HG03095 (cell line): ENCODE data around the gene DSTN.

ENCODE experiments used
- ATAC-seq: cut with Tn5 transposase; IDR thresholded peaks from one replicate; pipeline ENCODE4 v1.9.1; 2021; ENCODE audit warnings: moderate library complexity; ENCODE audit not compliant: unreplicated experiment

The DSTN gene

DNA sequence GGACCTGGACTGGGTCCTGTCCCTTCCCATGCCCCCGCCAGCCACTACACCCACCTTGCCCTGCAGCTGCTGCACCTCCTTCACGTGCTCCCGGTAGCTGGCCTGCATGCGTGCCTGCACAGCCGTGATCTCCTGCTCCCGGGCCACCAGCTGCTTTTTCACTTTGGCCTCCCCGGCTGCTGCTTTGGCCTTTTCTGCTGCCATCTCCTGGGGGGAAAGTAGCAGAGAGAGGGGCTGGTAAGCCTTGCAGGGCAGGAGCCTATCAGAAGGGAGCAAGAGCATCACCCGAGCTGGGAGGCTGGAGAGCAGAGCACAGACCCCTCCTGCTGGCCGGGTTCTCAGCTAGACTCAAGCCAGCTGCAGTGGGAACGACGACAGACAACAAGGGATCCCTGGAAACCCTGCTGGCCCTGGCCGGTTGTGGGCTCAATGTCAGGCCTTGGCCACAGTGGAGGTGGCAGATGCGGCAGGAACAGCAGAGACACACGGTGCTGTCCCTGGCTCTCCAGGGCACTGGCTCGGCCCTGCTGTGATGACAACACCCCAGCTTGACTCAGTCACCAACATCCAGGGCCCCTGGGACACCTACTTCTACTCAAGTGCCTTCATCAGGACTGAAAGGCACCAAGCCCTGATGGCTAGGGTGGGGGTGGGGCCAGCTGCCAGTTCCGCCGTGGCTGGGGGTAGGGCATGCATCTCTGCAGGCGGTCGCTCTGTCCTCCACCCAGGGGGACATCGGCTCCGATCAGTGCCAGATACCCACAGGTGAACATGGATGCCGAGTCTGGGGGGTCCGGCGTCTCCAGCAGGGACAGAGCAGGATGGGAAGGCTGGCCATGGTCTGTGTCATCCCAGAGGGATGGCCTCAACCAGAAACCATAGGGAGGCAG is 66.9 kb downstream of the DSTN start:
- ATAC-seq = no peak

DNA sequence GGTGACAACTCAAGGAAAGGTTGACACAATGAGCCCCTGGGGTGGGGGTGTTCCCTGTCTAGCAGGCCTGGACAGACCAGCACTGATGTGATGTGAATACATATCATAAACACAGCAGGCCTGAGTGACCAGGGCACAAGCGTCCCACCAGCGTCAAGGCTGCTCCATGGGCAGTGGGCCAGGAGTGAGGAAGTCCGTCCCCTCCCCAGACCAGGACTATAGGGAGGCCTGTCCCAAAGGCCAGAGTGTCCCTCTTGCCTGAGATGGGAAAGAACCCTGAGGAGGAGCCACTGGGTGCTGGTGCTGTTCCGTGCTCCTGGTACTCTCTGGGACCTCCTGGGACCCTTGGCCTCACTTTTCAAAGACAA is 67.5 kb downstream of the DSTN start:
- ATAC-seq = no peak

DNA sequence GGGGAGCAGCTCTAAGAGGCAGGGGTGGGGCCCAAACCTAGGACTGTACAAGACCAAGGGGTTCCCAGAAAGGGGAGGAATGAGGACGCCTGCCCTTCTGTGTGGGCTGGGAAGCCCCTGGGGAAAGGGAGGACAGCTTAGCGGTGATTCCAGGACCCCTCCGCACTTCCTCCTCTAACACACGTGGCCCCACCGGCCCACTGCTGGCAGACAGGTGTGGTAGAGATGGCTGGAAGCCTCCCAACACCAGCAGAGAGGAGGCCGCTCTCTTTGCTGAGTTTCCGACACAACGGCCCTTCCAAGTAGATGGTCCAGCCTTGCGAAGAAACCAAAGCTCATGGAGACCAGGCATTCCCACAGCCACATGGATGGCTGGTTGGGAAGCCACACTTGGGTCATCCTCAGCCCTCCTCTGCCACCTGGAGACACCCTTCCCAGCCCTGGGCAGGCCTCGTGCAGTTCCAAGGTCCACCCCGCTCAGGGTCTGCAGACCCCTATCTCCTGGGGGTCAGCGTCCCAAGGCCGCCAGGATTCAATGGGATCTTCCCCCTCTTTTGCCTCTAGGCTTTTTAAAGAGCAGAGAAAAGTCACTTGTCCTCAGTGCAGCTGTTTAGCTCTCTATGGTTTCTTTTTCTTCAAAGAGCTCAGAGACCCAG is 68.2 kb downstream of the DSTN start:
- ATAC-seq = no peak

DNA sequence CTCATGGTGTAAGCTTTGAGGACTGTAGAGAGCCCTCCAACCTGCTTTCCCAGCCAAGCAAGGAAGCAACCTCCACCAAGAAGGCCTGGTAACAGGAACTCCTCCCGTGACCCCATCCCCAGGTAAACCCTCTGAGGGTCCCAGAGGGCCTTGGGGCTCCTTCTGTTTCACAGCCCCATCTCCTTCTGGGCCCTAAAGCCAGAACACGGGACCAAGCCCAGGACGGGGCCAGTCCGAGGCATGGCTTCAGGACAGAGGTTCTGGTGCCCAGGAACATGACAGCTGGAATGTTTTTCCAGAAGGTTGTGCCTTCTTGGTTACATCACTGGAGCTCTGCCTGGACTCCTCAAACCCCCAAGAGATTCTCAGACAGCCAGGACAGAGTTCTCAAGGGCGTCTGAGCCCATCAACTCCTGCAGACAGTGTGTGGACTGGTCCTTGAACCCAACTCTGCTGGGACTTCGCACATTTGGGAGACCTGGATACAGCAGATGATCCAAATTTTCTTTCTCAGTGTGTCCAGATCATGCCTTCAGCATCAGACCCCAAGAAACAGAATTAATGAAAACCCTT is 69.0 kb downstream of the DSTN start:
- ATAC-seq = no peak

DNA sequence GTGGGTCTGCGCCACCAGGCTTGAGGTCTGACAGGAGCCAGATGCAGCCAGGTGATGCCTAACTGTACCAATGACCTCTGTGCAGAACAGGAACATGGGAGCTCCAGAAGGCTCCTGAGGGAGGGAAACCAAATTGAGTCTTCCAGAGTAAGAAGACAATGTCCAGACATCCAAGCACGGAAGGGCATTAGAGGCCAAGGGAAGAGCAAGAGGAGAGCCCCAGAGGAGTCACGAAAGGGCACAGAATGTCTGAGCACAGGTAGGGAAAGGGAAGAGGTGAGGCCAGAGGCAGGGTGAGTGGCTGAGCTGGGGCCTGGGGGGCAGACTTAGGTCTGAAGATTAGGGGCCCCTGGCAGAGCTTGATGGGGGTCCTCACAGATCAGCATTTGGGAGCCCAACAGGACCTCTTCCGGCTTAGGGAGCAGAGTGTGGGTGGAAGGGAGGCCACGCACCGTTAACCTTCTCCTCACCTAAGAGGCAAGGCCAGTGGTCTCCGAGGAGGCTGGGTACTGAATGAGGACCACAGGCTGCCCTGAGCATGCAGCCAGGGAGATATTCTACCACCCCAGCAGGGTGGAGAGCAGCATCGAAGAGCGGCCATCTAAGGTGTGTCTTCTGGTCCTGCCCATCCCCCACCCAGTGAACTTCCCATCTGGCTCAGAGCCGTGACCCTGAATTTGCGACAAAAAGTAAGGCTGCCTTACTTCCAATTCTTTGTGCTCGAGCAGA is 70.4 kb downstream of the DSTN start:
- no peak for ATAC-seq

DNA sequence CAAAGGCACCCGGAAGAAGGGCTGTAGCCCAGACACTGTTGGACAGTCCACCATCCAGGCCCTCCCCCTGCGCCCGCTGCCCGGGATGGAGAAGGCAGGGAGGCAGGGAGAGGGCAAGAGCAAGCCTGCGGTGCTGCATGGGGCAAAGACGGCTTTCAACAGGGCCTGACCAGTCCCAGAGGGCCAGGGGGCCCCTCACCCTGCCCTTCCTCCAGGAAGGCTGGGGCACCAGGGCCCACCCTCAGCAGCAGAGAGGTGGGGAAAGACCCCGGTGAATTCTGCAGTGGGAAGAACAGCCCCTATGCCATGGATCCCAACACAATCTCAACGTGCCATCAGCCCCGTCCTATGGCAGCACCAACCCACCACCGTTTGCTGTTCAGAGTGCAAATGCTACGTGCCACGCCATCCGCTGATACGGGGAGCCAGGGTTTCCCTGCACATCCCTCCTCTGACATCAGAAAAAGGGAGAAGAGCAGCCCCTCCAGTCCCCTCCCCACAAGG is 71.1 kb downstream of the DSTN start:
- ATAC-seq = no peak

DNA sequence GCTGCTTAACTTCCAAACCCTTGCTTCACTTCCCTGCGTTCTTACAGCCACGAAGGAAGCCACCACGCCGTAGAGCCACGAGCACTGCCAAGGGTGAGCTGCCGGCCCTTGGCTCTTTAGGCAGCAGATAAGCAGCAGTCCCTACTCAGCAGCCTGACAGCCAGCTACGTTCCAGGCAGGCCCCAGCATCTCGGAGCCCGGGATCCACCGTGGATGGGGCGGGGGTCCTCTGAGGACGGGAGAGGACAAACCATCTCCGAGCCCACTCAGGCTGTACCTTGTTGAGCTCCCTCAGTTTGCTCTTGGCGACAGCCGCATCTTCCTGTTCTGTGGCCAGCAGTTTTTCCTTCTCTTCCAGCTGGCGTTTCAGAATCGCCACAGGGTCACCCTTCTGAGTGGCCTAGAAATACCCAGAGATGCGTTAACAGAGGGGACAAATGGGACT is 71.7 kb downstream of the DSTN start:
- ATAC-seq = no peak

DNA sequence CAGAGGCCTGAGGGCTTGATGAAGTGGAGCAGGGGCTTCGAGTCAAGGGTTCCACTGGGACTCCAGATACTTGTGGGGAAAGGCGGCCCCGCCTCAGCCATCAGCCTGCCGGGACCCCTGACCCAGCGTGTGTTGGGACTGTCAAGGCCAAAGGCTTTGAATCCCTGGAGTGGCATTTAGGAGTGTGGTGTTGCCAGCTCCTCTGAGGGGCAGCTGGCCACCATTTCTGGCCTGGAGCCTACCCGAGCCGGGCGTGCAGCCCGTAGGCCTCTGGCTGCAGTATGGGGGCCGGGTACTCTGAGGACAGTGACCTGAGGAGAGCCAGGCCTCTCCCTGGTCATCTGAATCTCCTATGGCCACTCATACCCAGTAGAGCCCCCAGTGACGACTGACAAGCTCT is 72.1 kb downstream of the DSTN start:
- no peak for ATAC-seq

DNA sequence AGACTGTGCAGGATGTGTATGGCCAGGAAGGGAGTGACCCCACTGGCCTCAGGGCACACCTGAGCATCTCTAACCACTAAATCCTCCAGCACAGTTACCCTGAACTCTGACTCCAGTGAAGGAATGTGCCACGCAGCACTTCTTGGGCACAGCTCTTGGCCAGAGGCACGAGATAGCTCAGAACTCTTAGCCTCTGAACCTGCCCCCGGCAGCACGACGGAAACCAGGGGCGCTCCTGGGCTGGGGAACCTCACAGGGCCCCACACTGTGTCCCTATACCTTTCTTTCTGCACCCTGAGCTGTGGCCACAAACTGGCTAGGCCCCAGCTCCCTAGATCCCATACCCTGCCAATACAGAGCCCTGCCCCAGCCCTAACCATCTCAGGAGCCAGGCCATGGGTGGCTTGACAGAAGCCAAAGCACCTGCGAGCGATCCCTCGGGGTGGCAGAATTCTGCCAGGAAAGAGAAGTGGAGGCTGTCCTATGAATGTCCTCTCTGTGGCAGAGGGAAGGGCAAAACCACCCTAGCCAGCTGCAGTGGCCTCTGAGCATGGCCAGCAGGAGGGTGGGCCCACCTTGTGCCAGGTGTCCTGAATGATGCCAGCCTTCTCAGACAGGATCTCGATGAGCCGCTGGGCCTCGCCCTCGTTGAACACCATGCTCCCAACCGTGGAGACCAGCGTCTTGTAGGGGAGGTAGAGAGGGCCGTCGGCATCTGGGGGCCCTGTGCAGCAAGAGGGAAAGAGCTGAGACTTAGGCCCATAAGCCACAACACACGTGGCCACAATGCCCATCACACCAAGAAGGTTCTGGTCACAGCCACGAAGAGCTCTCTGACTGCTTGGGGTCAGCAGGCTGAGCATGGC is 72.8 kb downstream of the DSTN start:
- no peak for ATAC-seq

DNA sequence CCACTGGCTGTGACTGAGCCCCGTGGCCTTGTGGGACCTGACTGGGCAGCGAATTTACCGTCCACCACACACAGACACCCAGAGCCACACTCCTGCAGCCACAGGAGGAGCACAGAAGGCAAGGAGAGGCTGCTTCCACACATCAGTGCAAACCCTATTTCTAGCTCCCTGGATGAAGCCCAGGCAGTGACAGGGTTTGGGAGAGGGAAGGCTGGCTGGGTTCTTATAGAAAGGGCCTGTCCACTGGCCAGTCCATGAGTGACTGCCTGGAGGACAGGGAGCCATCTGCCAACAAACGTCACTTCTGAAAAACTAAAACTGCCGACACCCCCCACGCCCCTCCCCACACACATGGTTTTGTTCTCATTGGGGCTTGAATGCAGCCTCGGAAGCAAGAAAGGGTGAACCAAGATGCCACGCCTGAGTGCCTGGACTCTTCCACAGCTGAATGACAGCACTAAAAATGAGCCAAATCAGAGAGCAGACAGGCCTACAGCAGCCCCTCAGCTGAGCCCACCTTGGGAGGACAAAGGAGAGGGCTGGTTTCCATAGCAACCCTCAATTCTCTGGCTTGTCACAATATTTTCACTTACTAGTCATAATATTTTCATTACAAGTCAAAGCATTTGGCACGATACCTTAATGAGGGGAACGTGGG is 73.8 kb downstream of the DSTN start:
- ATAC-seq = no peak

DNA sequence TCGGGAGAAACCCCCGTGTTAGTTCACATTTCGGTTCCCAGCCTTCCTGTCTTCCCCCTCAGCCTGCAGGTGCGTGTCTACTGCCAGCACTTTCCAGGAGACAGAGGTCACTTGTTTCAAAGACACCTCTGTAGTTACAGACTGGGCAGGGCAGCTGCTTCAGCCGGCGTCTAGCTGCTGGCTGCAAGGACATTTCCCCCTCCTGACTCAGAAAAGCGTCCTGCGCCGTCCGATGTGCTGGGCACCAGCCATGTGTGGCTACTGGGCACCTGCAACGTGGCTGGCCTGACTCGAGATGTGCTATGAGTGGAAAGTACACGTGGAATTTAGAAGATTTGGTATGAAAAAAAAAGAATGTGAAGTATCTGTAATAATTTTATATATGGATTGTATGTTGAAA is 74.6 kb downstream of the DSTN start:
- ATAC-seq = no peak

DNA sequence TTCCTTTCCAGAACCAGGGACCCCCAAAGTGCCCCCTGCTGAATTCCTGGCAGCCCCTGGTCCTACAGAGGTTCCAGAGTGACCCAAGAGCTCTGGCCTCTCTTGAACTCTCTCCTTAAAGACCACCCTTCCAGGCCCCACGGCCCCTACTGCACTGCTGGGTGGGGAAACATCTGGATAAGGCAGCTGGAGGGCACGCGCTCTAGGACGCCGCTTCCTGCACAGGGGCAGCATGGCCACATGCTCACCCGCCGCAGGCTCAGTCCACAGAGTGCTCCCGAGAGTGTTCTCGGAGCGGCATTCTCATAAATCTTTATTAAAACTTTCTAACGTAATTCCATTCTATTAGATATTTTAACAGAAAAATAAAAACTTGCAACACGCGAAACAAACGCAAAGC is 75.1 kb downstream of the DSTN start:
- ATAC-seq = no peak

DNA sequence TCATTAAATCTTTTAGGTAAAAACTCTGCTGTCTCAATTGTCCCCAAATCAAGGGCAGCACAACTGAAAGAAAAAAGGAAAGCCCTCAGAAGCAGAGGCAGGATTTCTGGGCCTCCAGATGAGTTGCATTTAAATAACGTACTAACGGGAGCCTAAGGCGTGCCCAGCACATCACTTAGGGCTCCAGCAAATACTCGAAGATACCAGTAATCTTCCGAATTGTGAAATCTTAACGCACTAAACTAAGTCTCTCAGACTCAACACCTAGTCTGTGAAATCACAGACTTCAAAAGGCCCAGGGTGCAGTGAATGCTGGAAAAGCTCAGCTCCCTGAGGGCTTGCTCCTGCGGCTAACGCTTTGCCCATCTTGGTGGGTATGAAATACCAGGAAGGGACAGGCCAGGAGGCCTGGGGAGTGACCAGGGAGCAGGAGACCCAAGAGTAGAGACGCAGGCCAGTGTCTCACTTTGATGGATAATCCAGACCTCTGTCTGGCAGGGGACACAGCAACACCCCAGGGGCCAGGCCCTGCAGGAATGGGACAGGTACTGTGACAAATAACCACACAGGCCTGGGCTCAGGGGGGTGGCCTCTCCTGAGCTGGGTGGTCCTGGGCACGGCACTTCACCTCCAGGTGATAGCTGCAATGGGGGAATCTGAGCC is 75.8 kb downstream of the DSTN start:
- ATAC-seq = no peak

DNA sequence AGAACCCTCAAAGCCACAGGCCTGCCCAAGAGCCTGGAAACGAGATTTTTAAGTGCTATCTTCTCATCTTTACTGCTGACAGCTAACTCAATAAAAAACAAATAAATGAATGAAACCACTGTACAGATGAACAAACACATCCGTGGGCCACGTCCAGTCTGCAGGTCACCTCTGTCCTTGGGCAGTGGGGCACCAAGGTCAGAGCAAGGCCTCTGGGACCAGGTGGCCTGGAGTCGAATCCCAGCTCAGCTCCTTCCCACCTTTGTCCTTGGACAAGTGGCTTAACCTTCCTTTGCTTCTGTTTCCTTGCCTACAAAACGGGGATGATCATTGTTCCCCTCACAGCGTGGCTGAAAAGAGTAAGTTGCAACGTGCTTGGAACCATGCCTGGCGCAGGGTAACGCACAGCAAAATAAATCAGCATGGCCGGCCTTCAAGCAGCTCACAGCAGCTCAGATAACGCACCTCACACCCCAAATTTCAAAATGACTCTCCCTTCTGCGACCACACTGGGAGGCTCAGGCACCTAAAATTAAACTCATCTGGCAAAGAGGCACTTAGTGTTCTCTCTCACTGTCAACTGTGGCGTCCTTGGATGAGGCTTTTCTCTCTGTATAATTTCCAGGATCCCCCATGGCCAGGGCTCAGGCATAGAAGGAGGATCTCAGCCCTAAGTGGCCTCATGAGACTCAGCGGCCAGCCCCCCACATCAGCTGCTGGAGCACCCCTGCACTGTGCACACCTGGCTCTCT is 76.5 kb downstream of the DSTN start:
- ATAC-seq = no peak

DNA sequence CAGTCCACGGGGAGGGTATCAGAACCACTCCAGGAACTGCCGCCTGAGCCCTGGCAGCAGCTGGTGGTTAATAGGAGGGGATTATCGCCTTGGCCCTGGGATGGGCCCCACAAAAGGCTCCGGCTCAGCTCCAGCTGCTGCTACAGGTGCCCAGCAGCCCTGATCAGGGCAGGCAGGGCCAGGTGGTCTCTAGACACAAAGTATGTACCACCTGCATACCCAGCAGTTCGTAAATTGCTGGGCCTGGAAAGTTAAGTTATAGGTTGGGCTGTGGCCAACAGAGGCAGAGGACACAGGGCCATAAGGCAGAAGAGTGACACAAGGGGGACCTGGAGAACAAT is 77.1 kb downstream of the DSTN start:
- no peak for ATAC-seq

DNA sequence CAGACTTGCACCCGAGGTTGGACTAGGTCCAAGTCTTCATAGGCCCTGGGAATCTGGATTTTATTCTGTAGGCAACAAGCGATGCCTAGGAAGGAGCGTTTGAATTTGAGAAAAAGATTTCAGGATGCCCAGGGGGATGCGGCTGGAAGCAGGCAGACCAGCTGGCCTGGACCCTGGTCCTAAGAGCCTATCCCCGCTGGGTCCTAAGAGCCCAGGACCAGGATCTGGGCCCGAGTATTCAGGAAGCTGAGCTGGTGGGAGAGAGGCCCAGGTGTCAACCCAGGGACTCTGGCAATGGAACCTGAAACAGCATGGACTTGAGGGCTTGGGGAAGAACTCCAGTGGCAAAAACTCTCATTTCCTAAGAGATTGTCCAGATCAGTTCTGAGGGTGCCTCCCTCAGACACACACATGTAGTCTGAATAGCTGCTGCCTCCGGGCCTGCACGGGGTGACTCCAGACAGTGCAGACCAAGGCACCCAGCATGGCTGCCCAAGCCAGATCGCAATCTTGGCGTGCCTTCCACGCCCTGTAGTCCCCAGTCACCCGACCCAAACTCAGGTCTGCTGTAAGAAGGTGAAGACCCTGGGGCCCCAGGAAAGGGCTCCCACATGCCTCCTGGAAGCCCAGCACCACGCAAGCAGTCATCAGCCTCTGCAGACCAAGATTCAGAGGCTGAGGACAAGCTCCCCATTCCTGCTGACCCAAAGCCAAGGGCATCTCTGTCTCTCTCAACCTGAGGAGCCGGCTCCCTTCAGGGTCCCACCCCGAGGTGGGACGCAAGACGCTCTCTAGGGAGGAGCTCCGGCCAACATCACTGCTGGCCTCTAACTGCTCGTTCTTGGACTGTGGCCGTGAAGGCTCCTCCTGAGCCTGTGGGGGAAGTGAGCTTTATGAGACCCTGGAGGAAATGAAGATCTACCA is 77.8 kb downstream of the DSTN start:
- no peak for ATAC-seq

DNA sequence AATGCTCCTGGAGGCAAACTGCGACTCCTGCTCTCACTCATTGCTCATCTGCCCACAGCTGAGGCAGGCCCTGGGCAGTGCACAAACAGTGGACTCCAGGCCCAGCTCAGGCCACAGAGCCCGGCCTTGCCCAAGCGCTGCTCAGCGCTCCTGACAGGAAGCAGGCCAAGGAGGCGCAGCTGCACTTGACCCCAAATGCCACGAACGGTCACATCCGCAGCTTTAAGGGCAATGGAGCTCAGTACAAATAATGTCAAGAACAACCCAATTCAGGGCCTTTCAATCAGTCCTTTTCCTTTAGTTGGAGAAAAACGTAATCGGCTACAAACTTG is 78.4 kb downstream of the DSTN start:
- no peak for ATAC-seq
